Stimulated activated naive CD8-positive, alpha-beta T cell treated with anti-CD3 and anti-CD28 coated beads, Interleukin-15, amount 100 ng/mL, for 72 hours (primary cell): ENCODE data around the gene UBN1.

Source experiments
- ATAC-seq: fragments of 150-1000 bp; cut with Tn5 transposase; 2 replicates; pipeline ENCODE4 v1.10.0; 2021; ENCODE audit warnings: mild to moderate bottlenecking, moderate library complexity
- DNase-seq, 2 donors: peaks; one replicate each; pipeline ENCODE4 v3.0.0; 2021 to 2022
- H3K27ac Mint-ChIP-seq, 2 donors: one replicate each; pipeline ENCODE4 v1.8.0; 2022; ENCODE audit warnings: mild to moderate bottlenecking in 2 of 2, mixed read lengths in 2 of 2, moderate library complexity in 2 of 2
- H3K27me3 Mint-ChIP-seq: one replicate; pipeline ENCODE4 v1.8.0; 2022; ENCODE audit warnings: mixed read lengths
- H3K4me1 Mint-ChIP-seq: one replicate; pipeline ENCODE4 v1.8.0; 2022; ENCODE audit warnings: mild to moderate bottlenecking, mixed read lengths
- H3K4me3 Mint-ChIP-seq, 2 donors: one replicate each; pipeline ENCODE4 v1.8.0; 2022; ENCODE audit warnings: mild to moderate bottlenecking in 2 of 2, mixed read lengths in 2 of 2, moderate library complexity in 1 of 2
- H3K9me3 Mint-ChIP-seq, 2 donors: one replicate each; pipeline ENCODE4 v1.8.0; 2022; ENCODE audit warnings: mixed read lengths in 2 of 2

The UBN1 gene

GRCh38 chr16:4868026-4868425 is 20.7 kb downstream of the UBN1 start:
- Mint-ChIP-seq H3K4me3 (no peak overlapping the region), H3K27ac (no peak overlapping the region), H3K27me3 (no peaks in the 10 kb centered on the region), H3K4me1 (peaks cover 5% of the 10 kb centered on the region), H3K9me3 (no peaks in the 10 kb centered on the region)
- ATAC-seq (no peak), DNase-seq (no peak)

GRCh38 chr16:4868535-4868934 is 21.3 kb downstream of the UBN1 start:
- Mint-ChIP-seq H3K9me3 (no peaks in the 10 kb centered on the region), H3K4me3 (no peak overlapping the region)

GRCh38 chr16:4869147-4869805 is 22.0 kb downstream of the UBN1 start:
- Mint-ChIP-seq H3K27ac (no peak overlapping the region), H3K4me1 (peaks cover 5% of the 10 kb centered on the region), H3K4me3 (no peak overlapping the region), H3K9me3 (no peaks in the 10 kb centered on the region), H3K27me3 (no peaks in the 10 kb centered on the region)
- DNase-seq (no peak), ATAC-seq (no peak)

More at GRCh38 chr16:4868535-4868934, 21.3 kb downstream of the UBN1 start:
- ATAC-seq = no peak
- no peak for DNase-seq
- H3K27me3 Mint-ChIP-seq = no peaks in the 10 kb centered on the region
- peaks cover 5% of the 10 kb centered on the region for H3K4me1 Mint-ChIP-seq
- no peak overlapping the region for H3K27ac Mint-ChIP-seq

GRCh38 chr16:4870138-4870671 is 22.9 kb downstream of the UBN1 start:
- peaks cover 5% of the 10 kb centered on the region for H3K4me1 Mint-ChIP-seq
- H3K9me3 Mint-ChIP-seq = no peaks in the 10 kb centered on the region
- DNase-seq (no peak), ATAC-seq (no peak)
- no peak overlapping the region for H3K27ac Mint-ChIP-seq
- H3K4me3 Mint-ChIP-seq = no peak overlapping the region
- H3K27me3 Mint-ChIP-seq = no peaks in the 10 kb centered on the region

GRCh38 chr16:4871071-4871470 is 23.8 kb downstream of the UBN1 start:
- H3K27ac Mint-ChIP-seq = no peak overlapping the region
- DNase-seq = no peak
- H3K4me1 Mint-ChIP-seq = peaks cover 5% of the 10 kb centered on the region
- ATAC-seq = no peak
- H3K9me3 Mint-ChIP-seq = no peaks in the 10 kb centered on the region
- H3K27me3 Mint-ChIP-seq = no peaks in the 10 kb centered on the region
- no peak overlapping the region for H3K4me3 Mint-ChIP-seq

GRCh38 chr16:4873091-4873490 is 25.8 kb downstream of the UBN1 start:
- no peaks in the 10 kb centered on the region for H3K4me1 Mint-ChIP-seq
- DNase-seq (no peak), ATAC-seq (no peak)
- no peak overlapping the region for H3K4me3 Mint-ChIP-seq
- H3K27me3 Mint-ChIP-seq = no peaks in the 10 kb centered on the region
- no peaks in the 10 kb centered on the region for H3K9me3 Mint-ChIP-seq
- H3K27ac Mint-ChIP-seq = no peak overlapping the region

- Mint-ChIP-seq H3K4me1 (no peaks in the 10 kb centered on the region), H3K27me3 (no peaks in the 10 kb centered on the region), H3K4me3 (no peak overlapping the region), H3K27ac (peak overlapping the region; percentile 27 to 86), H3K9me3 (no peaks in the 10 kb centered on the region)
- ATAC-seq = no peak
- DNase-seq = no peak
Observed at GRCh38 chr16:4874666-4875065, 27.4 kb downstream of the UBN1 start.

GRCh38 chr16:4876646-4877379 is 29.5 kb downstream of the UBN1 start:
- H3K27me3 Mint-ChIP-seq = no peaks in the 10 kb centered on the region
- no peak overlapping the region for H3K4me3 Mint-ChIP-seq
- DNase-seq (no peak), ATAC-seq (no peak)
- H3K4me1 Mint-ChIP-seq = no peaks in the 10 kb centered on the region
- H3K27ac Mint-ChIP-seq = peak overlapping the region; percentile 24 to 72
- no peaks in the 10 kb centered on the region for H3K9me3 Mint-ChIP-seq

- no peaks in the 10 kb centered on the region for H3K27me3 Mint-ChIP-seq
- H3K27ac Mint-ChIP-seq = no peak overlapping the region
- no peaks in the 10 kb centered on the region for H3K9me3 Mint-ChIP-seq
- ATAC-seq (no peak), DNase-seq (no peak)
- H3K4me1 Mint-ChIP-seq = no peaks in the 10 kb centered on the region
- no peak overlapping the region for H3K4me3 Mint-ChIP-seq
Observed at GRCh38 chr16:4877380-4877685, 30.1 kb downstream of the UBN1 start.

GRCh38 chr16:4879049-4879448 is 31.8 kb downstream of the UBN1 start:
- no peak overlapping the region for H3K4me3 Mint-ChIP-seq
- H3K4me1 Mint-ChIP-seq = no peaks in the 10 kb centered on the region
- peak overlapping the region in 1 of 2 donors; percentile 34 for H3K27ac Mint-ChIP-seq

GRCh38 chr16:4880006-4880580 is 32.8 kb downstream of the UBN1 start:
- no peak overlapping the region for H3K4me3 Mint-ChIP-seq
- H3K27me3 Mint-ChIP-seq = no peaks in the 10 kb centered on the region
- no peaks in the 10 kb centered on the region for H3K4me1 Mint-ChIP-seq
- no peaks in the 10 kb centered on the region for H3K9me3 Mint-ChIP-seq
- H3K27ac Mint-ChIP-seq = peak overlapping the region in 1 of 2 donors; percentile 27
- ATAC-seq (no peak), DNase-seq (no peak)

More at GRCh38 chr16:4879049-4879448, 31.8 kb downstream of the UBN1 start:
- ATAC-seq (no peak), DNase-seq (no peak)
- H3K9me3 Mint-ChIP-seq = no peaks in the 10 kb centered on the region
- H3K27me3 Mint-ChIP-seq = no peaks in the 10 kb centered on the region

- DNase-seq = no peak
Observed at GRCh38 chr16:4882000-4882632, 34.8 kb downstream of the UBN1 start.

GRCh38 chr16:4882633-4883285 is 35.5 kb downstream of the UBN1 start:
- Mint-ChIP-seq H3K4me3 (no peak overlapping the region), H3K4me1 (no peaks in the 10 kb centered on the region), H3K27ac (no peak overlapping the region), H3K9me3 (no peaks in the 10 kb centered on the region), H3K27me3 (no peaks in the 10 kb centered on the region)
- ATAC-seq (no peak), DNase-seq (no peak)

More at GRCh38 chr16:4882000-4882632, 34.8 kb downstream of the UBN1 start:
- peak overlapping the region in 1 of 2 donors; percentile 44 for H3K27ac Mint-ChIP-seq
- no peaks in the 10 kb centered on the region for H3K27me3 Mint-ChIP-seq
- no peaks in the 10 kb centered on the region for H3K9me3 Mint-ChIP-seq
- H3K4me3 Mint-ChIP-seq = no peak overlapping the region
- ATAC-seq = no peak
- no peaks in the 10 kb centered on the region for H3K4me1 Mint-ChIP-seq

- Mint-ChIP-seq H3K27me3 (no peaks in the 10 kb centered on the region), H3K4me1 (no peaks in the 10 kb centered on the region), H3K4me3 (no peak overlapping the region), H3K27ac (no peak overlapping the region), H3K9me3 (no peaks in the 10 kb centered on the region)
- no peak for DNase-seq
- ATAC-seq = no peak
Observed at GRCh38 chr16:4883501-4883900, 36.2 kb downstream of the UBN1 start.

- Mint-ChIP-seq H3K27ac (peak overlapping the region in 1 of 2 donors; percentile 92), H3K4me1 (no peaks in the 10 kb centered on the region)
Observed at GRCh38 chr16:4884209-4884608, 36.9 kb downstream of the UBN1 start.

More at GRCh38 chr16:4884209-4884608, 36.9 kb downstream of the UBN1 start:
- no peak overlapping the region for H3K4me3 Mint-ChIP-seq
- no peak for ATAC-seq
- DNase-seq = no peak
- no peaks in the 10 kb centered on the region for H3K27me3 Mint-ChIP-seq
- no peaks in the 10 kb centered on the region for H3K9me3 Mint-ChIP-seq
